Heart right ventricle (tissue), 16 donors: ENCODE results near the gene TAP1. TPM values are rescaled to one million over a fixed set of nuclear protein-coding genes. Genes with fewer than 3 reads are reported as not detected.

Experiments
- ATAC-seq, 8 donors: fragments of 200-7000 bp; cut with Tn5 transposase; one replicate each; pipeline ENCODE4 v1.9.1; 2020; ENCODE audit warnings: mild to moderate bottlenecking in 8 of 8, moderate library complexity in 8 of 8, moderate number of reproducible peaks in 1 of 8
- DNase-seq, 2 donors: peaks; one replicate each; pipeline ENCODE4 v3.0.0-alpha.2; 2020
- H3K27ac ChIP-seq, 10 donors: fragments of 200-600 bp; sonication (generic) in 2 of 10; one replicate each; pipeline versions ENCODE4 v1.5.0 to v1.8.0; 2020 to 2022; ENCODE audit warnings: mild to moderate bottlenecking in 3 of 10
- H3K27me3 ChIP-seq, 7 donors: fragments of 200-600 bp; one replicate each; pipeline ENCODE4 v1.8.0; 2021 to 2022; ENCODE audit warnings: mild to moderate bottlenecking in 2 of 7
- H3K36me3 ChIP-seq, 9 donors: fragments of 200-600 bp; sonication (generic) in 1 of 9; one replicate each; pipeline versions ENCODE4 v1.5.0 to v1.8.0; 2020 to 2022; ENCODE audit warnings: mild to moderate bottlenecking in 2 of 9
- H3K4me1 ChIP-seq, 9 donors: fragments of 200-600 bp; sonication (generic) in 1 of 9; one replicate each; pipeline versions ENCODE4 v1.5.0 to v1.8.0; 2020 to 2022; ENCODE audit warnings: mild to moderate bottlenecking in 4 of 9
- H3K4me3 ChIP-seq, 10 donors: fragments of 200-600 bp; sonication (generic) in 2 of 10; one replicate each; pipeline versions ENCODE4 v1.5.0 to v1.8.0; 2020 to 2022; ENCODE audit warnings: mild to moderate bottlenecking in 7 of 10, moderate library complexity in 2 of 10
- H3K9me3 ChIP-seq, 11 donors: fragments of 200-600 bp in 10 of 11; sonication (generic) in 2 of 11; one replicate each; pipeline versions ENCODE4 v1.5.0 to v1.8.0; 2013 to 2022; ENCODE audit warnings: mild to moderate bottlenecking in 2 of 11, control low read depth in 1 of 11, moderate library complexity in 1 of 11
- CTCF ChIP-seq, 9 donors: fragments of 200-600 bp; sonication (generic) in 2 of 9; IDR thresholded peaks; one replicate each; pipeline versions ENCODE4 v1.5.0 to v1.8.0; 2021 to 2022; ENCODE audit warnings: antibody characterized with exemption in 9 of 9, mild to moderate bottlenecking in 5 of 9, moderate library complexity in 1 of 9
- WGBS, 2 donors: extraction: QIAGEN DNeasy Blood & Tissue Kit; methylation state at CpG; one replicate each; pipeline ENCODE4 v1.1.7; 2013; ENCODE audit warnings: inconsistent platforms in 1 of 2; 5-methylcytosine and 5-hydroxymethylcytosine counted together
- intact Hi-C, 10 donors: fragments of 100-400 bp; cut with DNase I; formaldehyde crosslinking; loops; one replicate each; pipeline versions ENCODE4 v1.11.1 to v1.14.2; 2022
- polyA plus RNA-seq, 2 donors: library from polyadenylated mRNA; stranded (reverse); fragments of 200-250 nt; gene quantifications; one replicate each; pipeline ENCODE4 v1.2.3, GENCODE V29; 2013
- total RNA-seq, 10 donors: library from RNA; stranded (reverse); fragmentation: NEBNext Ultra II Directional in 3 of 10; extraction: Animal tissue kit (Norgen Biotek cat#: 25700) in 3 of 10; gene quantifications; one replicate each; pipeline versions ENCODE4 v1.2.1 to v1.2.4, GENCODE V29; 2021 to 2023
- donor health status: Arrhythmogenic right ventricular cardiomyopathy.
- donor health status: ischemic (EF 13 %, LVEDD 7.1; RV severe dilation, severe dysfunction).
- donor health status: healthy with polysubstance abuse.
- donor health status: DM: no; HTN: yes; CAD: no.
- donor health status: DM: no; HTN: no; CAD: no.
- donor health status: ischemic (EF 25% LVEDD 6.9; RV normal size, moderate dysfunction).
- donor health status: ischemic (EF 25% LVEDD 5.7; RV mildly dilated, moderate dysfunction).
- donor health status: healthy.
- donor health status: DM: yes; HTN: yes; CAD: no.
- donor health status: Ischemic cardiomyopathy.
- donor health status: ischemic (EF 35%, LVEDD 5.7; RV mildly dilated, moderate dysfunction).
- donor health status: nonischemic (EF 11% LVEDD 7.7; RV severe dilation, severe dysfunction).
- donor health status: DM: yes; HTN: yes; CAD: no.
- donor health status: PGD.
- donor health status: ischemic (EF 29% LVEDD 5.4; RV normal size, mild dysfunction).
- donor health status: nonischemic (EF 23%, LVEDD 6.1; RV moderate dilation, normal function).

TAP1 gene
- total and polyA plus RNA-seq, 12 donors: 12.8 to 213 (median 19.1) TPM

GRCh38 chr6:32819729-32820128, 33.8 kb downstream of the TAP1 start:
- H3K4me1 ChIP-seq: peaks cover 0 to 22% (median 11%) of the 10 kb centered on the region in 9 donors
- no peak for TF ChIP-seq CTCF (IDR thresholded peaks at IDR 0.05)
- no peak overlapping the region for H3K27ac ChIP-seq
- no peak for ATAC-seq
- no peak overlapping the region for H3K4me3 ChIP-seq
- intact Hi-C loops: no loop called here
- no peaks in the 10 kb centered on the region for H3K27me3 ChIP-seq
- H3K36me3 ChIP-seq: no peaks in the 10 kb centered on the region
- DNase-seq: no peak
- 68 to 69% methylated on average over 3 of the region's 3 CpGs for WGBS, 2 donors
- H3K9me3 ChIP-seq: no peaks in the 10 kb centered on the region

DNA sequence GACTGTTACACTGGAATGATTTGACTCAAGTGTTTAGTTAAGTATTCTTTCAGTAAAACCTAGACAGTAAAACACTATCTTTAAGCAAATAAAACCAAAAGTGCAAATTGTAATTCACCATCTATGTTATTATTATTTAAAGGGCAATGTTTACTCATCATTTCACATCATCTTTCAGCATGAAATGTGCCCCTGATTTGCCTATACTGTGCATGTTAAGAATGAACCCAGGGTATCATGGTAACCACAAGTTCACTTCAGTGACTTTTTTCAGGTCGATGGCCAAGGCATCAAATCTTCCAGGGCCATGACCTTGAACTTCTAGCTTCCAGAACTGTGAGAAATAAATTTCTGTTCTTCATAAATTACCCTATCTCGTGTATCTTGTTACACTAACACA, 34.6 kb downstream of the TAP1 start:
- no peak for DNase-seq
- no peak for ATAC-seq
- Histone ChIP-seq H3K36me3 (no peaks in the 10 kb centered on the region), H3K9me3 (no peaks in the 10 kb centered on the region), H3K27ac (no peak overlapping the region), H3K4me3 (no peak overlapping the region), H3K4me1 (peaks cover 0 to 26% (median 11%) of the 10 kb centered on the region in 9 donors), H3K27me3 (no peaks in the 10 kb centered on the region)
- intact Hi-C loops: no loop called here
- WGBS, 2 donors: 78 to 80% methylated on average over 2 of the region's 2 CpGs
- TF ChIP-seq CTCF (IDR thresholded peaks at IDR 0.05): no peak

DNA sequence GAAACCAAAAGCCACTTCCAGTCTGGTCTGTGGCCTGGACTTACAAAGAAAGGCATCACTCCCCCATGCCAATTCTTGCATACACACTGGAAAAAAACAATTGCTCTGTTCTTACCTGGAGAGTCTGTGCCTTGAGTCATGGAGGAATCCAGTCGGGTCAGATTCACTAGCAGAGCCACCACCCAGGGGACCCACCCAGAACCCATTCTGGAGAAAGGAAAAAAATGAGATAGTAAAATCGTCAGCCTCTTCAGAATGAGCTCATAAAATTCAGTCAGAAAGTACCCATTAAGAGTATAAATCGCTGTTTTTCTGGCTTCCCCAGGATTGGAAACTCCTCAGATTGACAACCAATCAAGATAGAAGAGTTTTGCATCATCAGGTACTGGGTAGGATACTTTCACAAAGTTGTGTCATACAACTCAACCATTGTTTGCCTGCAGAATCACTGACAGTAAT, 36.7 kb downstream of the TAP1 start, which contains the start of gene HLA-DOB:
HLA-DOB (minus strand) TSS at position 257 of the 459 bp plus-strand sequence; CDS start at position 206, 51 bp downstream.
- DNase-seq (no peak), ATAC-seq (peak in 7 of 8 donors; percentile 42 to 78 (median 67))
- Histone ChIP-seq H3K27me3 (no peaks in the 10 kb centered on the region), H3K36me3 (peaks cover 0 to 5% (median 0%) of the 10 kb centered on the region in 9 donors), H3K9me3 (no peaks in the 10 kb centered on the region), H3K27ac (peak within 1 kb of the TSS in 3 of 10 donors; percentile 6 to 53 (median 11)), H3K4me3 (peak within 1 kb of the TSS in 5 of 10 donors; percentile 10 to 25 (median 21)), H3K4me1 (peaks cover 0 to 26% (median 11%) of the 10 kb centered on the region in 9 donors)
- intact Hi-C loops: no loop called here
- no peak for TF ChIP-seq CTCF (IDR thresholded peaks at IDR 0.05)
- 47 to 57% methylated on average over 3 of the region's 3 CpGs for WGBS, 2 donors

GRCh38 chr6:32815996-32816395, 37.5 kb downstream of the TAP1 start:
- ATAC-seq (peak in 2 of 8 donors; percentile 9 to 42), DNase-seq (no peak)
- TF ChIP-seq CTCF (IDR thresholded peaks at IDR 0.05): no peak
- H3K27me3 ChIP-seq: no peaks in the 10 kb centered on the region
- H3K27ac ChIP-seq: peak overlapping the region in 3 of 10 donors; percentile 6 to 53 (median 11)
- WGBS, 2 donors: 73 to 78% methylated on average over 2 of the region's 2 CpGs
- intact Hi-C loops: no loop called here
- no peaks in the 10 kb centered on the region for H3K9me3 ChIP-seq
- no peak overlapping the region for H3K4me3 ChIP-seq
- peaks cover 0 to 5% (median 0%) of the 10 kb centered on the region in 9 donors for H3K36me3 ChIP-seq
- peaks cover 0 to 23% (median 11%) of the 10 kb centered on the region in 9 donors for H3K4me1 ChIP-seq
